Left ventricle myocardium inferior (tissue), 1 donor: ENCODE data around the gene GRIA1. TPM values are rescaled to one million over a fixed set of nuclear protein-coding genes. Genes with fewer than 3 reads are reported as not detected.

Experiments used
- DNase-seq: peaks from one replicate; pipeline ENCODE4 v3.0.0-alpha.2; 2020
- H3K27ac ChIP-seq: fragments of 200-600 bp; replicated peaks from 2 replicates; pipeline ENCODE4 v1.8.0; 2021
- H3K27me3 ChIP-seq: fragments of 200-600 bp; 2 replicates; pipeline ENCODE4 v1.8.0; 2021; ENCODE audit warnings: low read depth
- H3K36me3 ChIP-seq: fragments of 200-600 bp; 2 replicates; pipeline ENCODE4 v1.8.0; 2021
- H3K4me1 ChIP-seq: fragments of 200-600 bp; 2 replicates; pipeline ENCODE4 v1.8.0; 2021
- H3K4me3 ChIP-seq: fragments of 200-600 bp; 2 replicates; pipeline ENCODE4 v1.8.0; 2021; ENCODE audit warnings: mild to moderate bottlenecking, moderate library complexity
- H3K9me3 ChIP-seq: fragments of 200-600 bp; replicated peaks from 2 replicates; pipeline ENCODE4 v1.8.0; 2021
- CTCF ChIP-seq: fragments of 200-600 bp; IDR thresholded peaks from 2 replicates; pipeline ENCODE4 v1.8.0; 2021; ENCODE audit warnings: antibody characterized with exemption, mild to moderate bottlenecking, borderline replicate concordance
- intact Hi-C: fragments of 100-400 bp; cut with micrococcal nuclease; formaldehyde crosslinking; loops from one replicate; pipeline ENCODE4 v1.11.0; 2022
- total RNA-seq: library from RNA; stranded (reverse); fragmentation: NEBNext Ultra II Directional; extraction: Animal tissue kit (Norgen Biotek cat#: 25700); gene quantifications from one replicate; pipeline ENCODE4 v1.2.1, GENCODE V29; 2021
- donor health status: DM: no; HTN: yes; CAD: no; lungs with severe emphysema.

Gene GRIA1
- total RNA-seq, 1 donor from 2014 or later = 0.14 TPM

DNA sequence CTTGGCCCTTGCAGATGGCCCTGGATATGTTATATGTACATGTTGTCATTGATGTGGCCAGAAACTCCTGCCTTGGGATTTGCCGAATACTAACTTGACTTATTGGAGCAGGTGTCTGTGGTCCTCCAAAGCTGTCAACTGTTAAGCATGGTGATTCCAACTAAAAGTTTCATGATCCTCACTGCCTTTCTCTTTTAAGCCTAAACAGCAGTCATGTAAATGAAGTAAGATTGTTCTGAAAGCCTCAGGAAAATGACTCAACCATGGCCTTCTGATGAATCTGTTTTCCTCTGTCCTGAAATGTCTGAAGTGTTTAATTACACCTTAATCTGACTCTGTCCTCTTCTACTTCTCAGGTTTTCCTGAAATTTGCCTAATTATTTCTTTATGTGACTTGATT lies 303.2 kb downstream of the GRIA1 start:
- intact Hi-C loops = no loop called here
- Histone ChIP-seq H3K27me3 (no peaks in the 10 kb centered on the region), H3K4me1 (no peaks in the 10 kb centered on the region), H3K4me3 (no peak overlapping the region), H3K36me3 (no peaks in the 10 kb centered on the region), H3K9me3 (no peaks in the 10 kb centered on the region), H3K27ac (no peak overlapping the region)
- DNase-seq = no peak
- TF ChIP-seq CTCF = no peak

DNA sequence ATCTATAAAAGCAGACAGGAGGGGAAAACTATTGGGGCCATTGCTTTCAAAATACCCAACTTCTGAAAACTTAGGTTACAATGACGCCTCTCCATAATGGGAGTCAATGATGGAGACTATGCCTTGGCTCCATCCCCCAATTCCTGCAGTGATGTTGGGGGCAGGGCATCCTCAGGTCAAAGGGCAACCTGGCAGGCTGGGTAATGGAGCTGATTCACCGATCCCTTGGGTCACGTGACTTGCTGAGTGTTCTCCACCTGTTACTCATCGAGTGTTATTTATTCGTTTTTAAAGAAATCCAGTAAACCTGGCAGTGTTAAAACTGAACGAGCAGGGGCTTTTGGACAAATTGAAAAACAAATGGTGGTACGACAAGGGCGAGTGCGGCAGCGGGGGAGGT lies 303.9 kb downstream of the GRIA1 start:
- Histone ChIP-seq H3K27ac (no peak overlapping the region), H3K4me1 (no peaks in the 10 kb centered on the region), H3K36me3 (no peaks in the 10 kb centered on the region), H3K27me3 (no peaks in the 10 kb centered on the region), H3K9me3 (no peaks in the 10 kb centered on the region), H3K4me3 (no peak overlapping the region)
- intact Hi-C loops = no loop called here
- no peak for TF ChIP-seq CTCF
- DNase-seq = no peak

DNA sequence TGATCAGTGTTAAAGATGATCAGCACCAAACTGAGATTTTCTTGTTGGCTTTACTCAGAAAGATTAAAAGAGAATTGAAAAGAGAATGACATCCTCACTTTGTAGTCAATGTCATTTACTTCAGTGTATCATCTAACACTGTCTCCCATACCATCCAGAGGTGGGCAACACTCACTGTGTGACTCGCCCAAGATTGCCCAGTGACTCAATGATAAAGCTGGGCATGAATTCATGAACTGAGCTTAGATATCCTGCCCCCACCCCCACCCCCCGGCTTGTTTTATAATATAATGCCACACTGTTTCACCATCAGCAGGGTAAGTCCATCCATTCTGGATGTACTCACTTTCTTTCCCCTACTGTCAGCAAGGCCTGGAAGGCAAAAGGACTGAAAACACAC lies 306.1 kb downstream of the GRIA1 start:
- H3K36me3 ChIP-seq = no peaks in the 10 kb centered on the region
- H3K4me3 ChIP-seq = no peak overlapping the region
- no peaks in the 10 kb centered on the region for H3K27me3 ChIP-seq
- intact Hi-C loops = no loop called here
- TF ChIP-seq CTCF = no peak
- no peak overlapping the region for H3K27ac ChIP-seq
- DNase-seq = no peak
- no peaks in the 10 kb centered on the region for H3K9me3 ChIP-seq
- no peaks in the 10 kb centered on the region for H3K4me1 ChIP-seq

- intact Hi-C loops = no loop called here
Observed at GRCh38 chr5:153797484-153797883, 307.0 kb downstream of the GRIA1 start.

GRCh38 chr5:153798830-153799229 lies 308.4 kb downstream of the GRIA1 start:
- DNase-seq = no peak
- no peak overlapping the region for H3K4me3 ChIP-seq
- no peaks in the 10 kb centered on the region for H3K36me3 ChIP-seq
- intact Hi-C loops = no loop called here
- H3K4me1 ChIP-seq = no peaks in the 10 kb centered on the region
- no peak for TF ChIP-seq CTCF
- no peaks in the 10 kb centered on the region for H3K27me3 ChIP-seq
- H3K9me3 ChIP-seq = no peaks in the 10 kb centered on the region
- no peak overlapping the region for H3K27ac ChIP-seq

More at GRCh38 chr5:153797484-153797883, 307.0 kb downstream of the GRIA1 start:
- Histone ChIP-seq H3K27ac (no peak overlapping the region), H3K9me3 (no peaks in the 10 kb centered on the region), H3K4me3 (no peak overlapping the region), H3K4me1 (no peaks in the 10 kb centered on the region), H3K27me3 (no peaks in the 10 kb centered on the region), H3K36me3 (no peaks in the 10 kb centered on the region)
- no peak for TF ChIP-seq CTCF
- no peak for DNase-seq

- H3K4me3 ChIP-seq = no peak overlapping the region
- intact Hi-C loops = no loop called here
Observed at GRCh38 chr5:153799466-153799865, 309.0 kb downstream of the GRIA1 start.

More at GRCh38 chr5:153799466-153799865, 309.0 kb downstream of the GRIA1 start:
- no peaks in the 10 kb centered on the region for H3K36me3 ChIP-seq
- no peaks in the 10 kb centered on the region for H3K27me3 ChIP-seq
- TF ChIP-seq CTCF = no peak
- DNase-seq = no peak
- no peak overlapping the region for H3K27ac ChIP-seq
- no peaks in the 10 kb centered on the region for H3K4me1 ChIP-seq
- H3K9me3 ChIP-seq = no peaks in the 10 kb centered on the region
